HEK293 (cell line): Measurements from ENCODE around the gene C8G.
A peak's percentile ranks its signal among the peaks of the same experiment; 100 is the strongest.

Experiments
- CTCF ChIA-PET: fragments of 350-600 bp; formaldehyde crosslinking; extraction: SDS; loops from one replicate; lab custom pipeline; 2021; ENCODE audit warnings: antibody characterized with exemption; lab: Yijun Ruan, JAX
- POLR2A ChIA-PET: fragments of 300-600 bp; formaldehyde crosslinking; extraction: SDS; loops from one replicate; lab custom pipeline; 2020; ENCODE audit warnings: antibody characterized with exemption, inconsistent platforms; lab: Yijun Ruan, JAX
- H3K27ac ChIP-seq: fragments of 200-500 bp; sonication (Bioruptor generic); 2 replicates; pipeline ENCODE4 v1.5.1; 2014; ENCODE audit warnings: low read depth, low read length, control low read depth, inconsistent platforms; ENCODE audit errors: extremely low read depth
- H3K36me3 ChIP-seq, 2 experiments: fragments of 200-500 bp in 1 of 2; sonication (Bioruptor generic) in 1 of 2; 1 replicate in 1 of 2; 2 replicates in 1 of 2; pipeline ENCODE4 v1.5.1; 2014 to 2017; ENCODE audit warnings: inconsistent platforms in 2 of 2, low read length in 2 of 2; ENCODE audit not compliant: control insufficient read depth in 2 of 2, insufficient read depth in 1 of 2
- H3K4me1 ChIP-seq: fragments of 200-500 bp; sonication (Bioruptor generic); 2 replicates; pipeline ENCODE4 v1.5.1; 2014; ENCODE audit warnings: mild to moderate bottlenecking, low read length, inconsistent platforms; ENCODE audit not compliant: control insufficient read depth, insufficient read depth
- H3K4me3 ChIP-seq: 2 replicates; pipeline ENCODE4 v1.5.1; 2011; ENCODE audit warnings: low read depth, mild to moderate bottlenecking, control low read depth, low read length, moderate library complexity
- H3K9me3 ChIP-seq: fragments of 200-500 bp; sonication (Bioruptor generic); 2 replicates; pipeline ENCODE4 v1.5.1; 2014; ENCODE audit warnings: low read depth, low read length, inconsistent platforms; ENCODE audit not compliant: control insufficient read depth, insufficient read depth
- BCL11B ChIP-seq: fragments of 450-650 bp; formaldehyde crosslinking; IDR thresholded peaks from 2 replicates; pipeline ENCODE4 v1.5.1; 2016; ENCODE audit warnings: low read depth, missing biosample characterization, missing genetic modification characterization
- EGR2 ChIP-seq: fragments of 450-650 bp; formaldehyde crosslinking; IDR thresholded peaks from 2 replicates; pipeline ENCODE4 v1.5.1; 2016; ENCODE audit warnings: low read depth, missing biosample characterization, missing genetic modification characterization
- GLIS2 ChIP-seq: fragments of 450-650 bp; formaldehyde crosslinking; IDR thresholded peaks from 2 replicates; pipeline ENCODE4 v1.5.1; 2016; ENCODE audit warnings: missing biosample characterization, missing genetic modification characterization
- KLF1 ChIP-seq: fragments of 450-650 bp; formaldehyde crosslinking; IDR thresholded peaks from 2 replicates; pipeline ENCODE4 v1.5.1; 2016; ENCODE audit warnings: missing biosample characterization, missing genetic modification characterization
- KLF10 ChIP-seq: fragments of 450-650 bp; IDR thresholded peaks from 2 replicates; pipeline ENCODE4 v1.5.1; 2018; ENCODE audit warnings: missing biosample characterization, mild to moderate bottlenecking, missing genetic modification characterization
- KLF8 ChIP-seq: fragments of 450-650 bp; formaldehyde crosslinking; IDR thresholded peaks from 2 replicates; pipeline ENCODE4 v1.5.1; 2016; ENCODE audit warnings: missing biosample characterization, missing genetic modification characterization
- KLF9 ChIP-seq: fragments of 450-650 bp; formaldehyde crosslinking; IDR thresholded peaks from 2 replicates; pipeline ENCODE4 v1.5.1; 2016; ENCODE audit warnings: missing biosample characterization, missing genetic modification characterization, low read depth
- ZFHX2 ChIP-seq: fragments of 450-650 bp; formaldehyde crosslinking; conservative IDR thresholded peaks from 2 replicates; pipeline ENCODE4 v1.5.1; 2016; ENCODE audit warnings: missing biosample characterization, missing genetic modification characterization
- ZIC2 ChIP-seq: fragments of 450-650 bp; formaldehyde crosslinking; IDR thresholded peaks from 2 replicates; pipeline ENCODE4 v1.5.1; 2016; ENCODE audit warnings: missing biosample characterization, missing genetic modification characterization
- ZNF174 ChIP-seq: fragments of 450-650 bp; formaldehyde crosslinking; IDR thresholded peaks from 2 replicates; pipeline ENCODE4 v1.5.0; 2017; ENCODE audit warnings: missing biosample characterization, mild to moderate bottlenecking, missing genetic modification characterization
- ZNF266 ChIP-seq: fragments of 450-650 bp; formaldehyde crosslinking; IDR thresholded peaks from 2 replicates; pipeline ENCODE4 v1.5.1; 2016; ENCODE audit warnings: missing biosample characterization, missing genetic modification characterization, low read depth
- ZNF311 ChIP-seq: fragments of 450-650 bp; formaldehyde crosslinking; IDR thresholded peaks from 2 replicates; pipeline ENCODE4 v1.5.1; 2017; ENCODE audit warnings: missing biosample characterization, missing genetic modification characterization, borderline replicate concordance
- ZNF354C ChIP-seq: fragments of 450-650 bp; formaldehyde crosslinking; IDR thresholded peaks from 2 replicates; pipeline ENCODE4 v1.5.1; 2016; ENCODE audit warnings: missing biosample characterization, missing genetic modification characterization, low read depth, borderline replicate concordance
- ZNF423 ChIP-seq: fragments of 450-650 bp; formaldehyde crosslinking; IDR thresholded peaks from 2 replicates; pipeline ENCODE4 v1.5.1; 2016; ENCODE audit warnings: missing biosample characterization, missing genetic modification characterization
- ZNF600 ChIP-seq: fragments of 450-650 bp; formaldehyde crosslinking; IDR thresholded peaks from 2 replicates; pipeline ENCODE4 v1.5.1; 2016; ENCODE audit warnings: missing biosample characterization, missing genetic modification characterization
- ZNF621 ChIP-seq: fragments of 450-650 bp; formaldehyde crosslinking; IDR thresholded peaks from 2 replicates; pipeline ENCODE4 v1.5.1; 2017; ENCODE audit warnings: missing biosample characterization, missing genetic modification characterization
- ZNF701 ChIP-seq: fragments of 450-650 bp; formaldehyde crosslinking; IDR thresholded peaks from 2 replicates; pipeline ENCODE4 v1.5.1; 2016; ENCODE audit warnings: missing biosample characterization, missing genetic modification characterization

Gene C8G

DNA sequence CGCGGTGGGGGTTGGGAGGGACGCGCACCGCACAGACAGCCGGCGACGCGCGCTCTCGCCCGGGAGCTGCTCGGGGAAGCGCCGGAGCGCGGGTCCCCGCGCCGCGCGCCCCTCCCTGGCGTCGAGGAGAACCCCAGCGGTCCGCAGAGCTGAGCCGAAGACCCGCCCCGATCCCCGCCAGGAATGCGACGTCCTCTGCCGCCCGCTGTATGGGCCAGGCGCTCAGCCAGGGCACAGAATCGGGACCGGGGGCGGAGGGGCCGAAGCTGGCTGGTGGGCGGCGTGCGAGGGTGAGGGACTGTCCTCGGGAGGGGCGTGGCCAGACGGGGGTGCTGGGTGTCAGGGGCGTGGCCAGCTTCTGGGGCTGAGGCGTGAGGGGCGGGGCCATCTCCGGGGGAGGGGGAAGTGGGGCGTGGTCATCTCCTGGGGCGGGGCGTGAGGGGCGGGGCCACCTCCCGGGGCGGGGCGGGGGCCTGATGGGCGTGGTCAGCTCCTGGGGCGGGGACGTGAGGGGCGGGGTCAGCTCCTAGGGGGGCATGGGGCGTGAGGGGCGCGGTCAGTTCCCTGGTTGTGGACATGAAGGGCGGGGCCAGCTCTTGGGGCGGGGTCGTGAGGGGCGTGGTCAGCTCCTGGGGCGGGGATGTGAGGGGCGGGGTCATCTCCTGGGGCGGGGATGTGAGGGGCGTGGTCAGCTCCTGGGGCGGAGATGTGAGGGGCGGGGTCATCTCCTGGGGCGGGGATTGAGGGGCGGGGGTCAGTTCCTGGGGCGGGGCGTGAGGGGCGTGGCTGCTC lies 33.2 kb downstream of the C8G start:
- Histone ChIP-seq H3K9me3 (no peaks in the 10 kb centered on the region), H3K4me3 (no peak overlapping the region), H3K4me1 (no peaks in the 10 kb centered on the region), H3K36me3 (no peaks in the 10 kb centered on the region)
- ChIA-PET CTCF (interaction anchor here (0.6 to 0.8 kb wide), 2 partner anchors 51 to 71 kb away, joined by 3 read pairs; no protein-coding TSS in a partner anchor), POLR2A (interaction anchor here (0.6 to 1.6 kb wide), 7 partner anchors 14 to 112 kb away, joined by 3 to 8 read pairs (median 4); partner anchors contain the start of genes EDF1, MAN1B1 and PAXX)
- no peak for TF ChIP-seq ZNF174
- no peak for TF ChIP-seq ZNF311 (tag by site-specific recombination)
- TF ChIP-seq EGR2, result peak; percentile 37
- TF ChIP-seq KLF8 (tag by site-specific recombination), result peak; percentile 95
- peak; percentile 62 for TF ChIP-seq KLF9 (tag by site-specific recombination)
- peak; percentile 72 for TF ChIP-seq ZFHX2 (tag by site-specific recombination)
- no peak for TF ChIP-seq ZNF423 (tag by site-specific recombination)
- peak; percentile 85 for TF ChIP-seq KLF1 (tag by site-specific recombination)
- TF ChIP-seq ZNF266 (tag by site-specific recombination), result no peak
- TF ChIP-seq, all 188 proteins: peak for 5
- H3K27ac ChIP-seq, result no peak overlapping the region

GRCh38 chr9:136978865-136979544 lies 34.0 kb downstream of the C8G start:
- Histone ChIP-seq H3K9me3 (no peaks in the 10 kb centered on the region), H3K4me1 (no peaks in the 10 kb centered on the region), H3K27ac (no peak overlapping the region)
- no peak for TF ChIP-seq ZNF701 (tag by site-specific recombination)
- peak; percentile 51 for TF ChIP-seq KLF9 (tag by site-specific recombination)
- no peak for TF ChIP-seq ZNF354C (tag by site-specific recombination)
- peak; percentile 75 for TF ChIP-seq KLF1 (tag by site-specific recombination)
- TF ChIP-seq ZIC2, result peak; percentile 43
- peak; percentile 62; the same call in 1 of the 2 replicates for TF ChIP-seq BCL11B (tag by site-specific recombination)
- peak; percentile 64 for TF ChIP-seq GLIS2
- peak; percentile 27; the same call in 1 of the 2 replicates for TF ChIP-seq KLF10 (tag by site-specific recombination)
- TF ChIP-seq KLF8 (tag by site-specific recombination), result peak; percentile 85; the same call in 1 of the 2 replicates
- TF ChIP-seq, all 188 proteins: peak for 7
- no peak overlapping the region for H3K4me3 ChIP-seq
- ChIA-PET POLR2A (interaction anchor here (1.0 to 1.6 kb wide), 3 partner anchors 13 to 108 kb away, joined by 3 to 8 read pairs (median 4); partner anchors contain the start of genes MAN1B1 and PAXX), CTCF (no interaction called here)
- no peaks in the 10 kb centered on the region for H3K36me3 ChIP-seq

DNA sequence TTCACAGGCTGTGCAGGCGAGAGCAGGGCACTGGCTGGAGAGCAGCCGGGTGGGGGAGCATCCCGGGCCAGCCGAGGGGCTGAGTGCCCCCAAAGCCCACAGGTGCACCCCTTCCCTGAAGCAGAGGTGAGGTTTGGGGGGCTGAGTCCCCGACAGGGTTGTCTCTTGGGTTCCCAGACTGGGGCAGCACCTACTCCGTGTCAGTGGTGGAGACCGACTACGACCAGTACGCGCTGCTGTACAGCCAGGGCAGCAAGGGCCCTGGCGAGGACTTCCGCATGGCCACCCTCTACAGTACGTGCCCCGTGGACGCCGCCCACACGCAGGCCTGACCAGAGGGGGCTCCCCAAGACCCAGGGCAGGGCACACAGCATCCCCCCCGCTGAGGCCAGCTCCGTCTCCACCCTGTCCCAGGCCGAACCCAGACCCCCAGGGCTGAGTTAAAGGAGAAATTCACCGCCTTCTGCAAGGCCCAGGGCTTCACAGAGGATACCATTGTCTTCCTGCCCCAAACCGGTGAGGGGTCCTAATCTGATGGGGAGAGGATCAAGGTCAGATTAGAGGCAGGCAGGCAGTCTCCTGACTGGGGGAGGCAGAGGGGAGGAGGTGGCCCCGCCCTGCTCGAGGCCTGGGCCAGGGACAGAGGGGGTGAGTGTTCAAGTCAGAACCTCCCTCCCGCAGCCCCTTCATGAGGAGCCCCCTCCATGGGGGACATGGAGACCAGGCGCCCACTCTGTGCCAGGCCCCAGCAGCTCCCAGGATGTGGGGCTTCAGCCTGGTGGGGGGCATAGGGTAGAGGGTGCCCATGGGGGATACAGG lies 34.9 kb downstream of the C8G start:
- Histone ChIP-seq H3K27ac (no peak overlapping the region), H3K4me3 (no peak overlapping the region), H3K9me3 (no peaks in the 10 kb centered on the region), H3K36me3 (no peaks in the 10 kb centered on the region), H3K4me1 (no peaks in the 10 kb centered on the region)
- TF ChIP-seq ZNF311 (tag by site-specific recombination) (no peak), GLIS2 (peak; percentile 68; the same call in 1 of the 2 replicates), KLF1 (tag by site-specific recombination) (peak; percentile 63; the same call in 1 of the 2 replicates), ZIC2 (0 out of 2 replicates have a peak, but pooled peaks have one; percentile 17), ZNF621 (tag by site-specific recombination) (no peak), ZNF600 (tag by site-specific recombination) (peak; percentile 36; the same call in 1 of the 2 replicates)
- ChIA-PET CTCF (no interaction called here), POLR2A (interaction anchor here (2.5 kb wide), 1 partner anchor 12 kb away, joined by 13 read pairs; the partner anchor contains the start of gene PAXX)
